Measurements from ENCODE around the gene ZNF48.

ZNF48 gene

DNA sequence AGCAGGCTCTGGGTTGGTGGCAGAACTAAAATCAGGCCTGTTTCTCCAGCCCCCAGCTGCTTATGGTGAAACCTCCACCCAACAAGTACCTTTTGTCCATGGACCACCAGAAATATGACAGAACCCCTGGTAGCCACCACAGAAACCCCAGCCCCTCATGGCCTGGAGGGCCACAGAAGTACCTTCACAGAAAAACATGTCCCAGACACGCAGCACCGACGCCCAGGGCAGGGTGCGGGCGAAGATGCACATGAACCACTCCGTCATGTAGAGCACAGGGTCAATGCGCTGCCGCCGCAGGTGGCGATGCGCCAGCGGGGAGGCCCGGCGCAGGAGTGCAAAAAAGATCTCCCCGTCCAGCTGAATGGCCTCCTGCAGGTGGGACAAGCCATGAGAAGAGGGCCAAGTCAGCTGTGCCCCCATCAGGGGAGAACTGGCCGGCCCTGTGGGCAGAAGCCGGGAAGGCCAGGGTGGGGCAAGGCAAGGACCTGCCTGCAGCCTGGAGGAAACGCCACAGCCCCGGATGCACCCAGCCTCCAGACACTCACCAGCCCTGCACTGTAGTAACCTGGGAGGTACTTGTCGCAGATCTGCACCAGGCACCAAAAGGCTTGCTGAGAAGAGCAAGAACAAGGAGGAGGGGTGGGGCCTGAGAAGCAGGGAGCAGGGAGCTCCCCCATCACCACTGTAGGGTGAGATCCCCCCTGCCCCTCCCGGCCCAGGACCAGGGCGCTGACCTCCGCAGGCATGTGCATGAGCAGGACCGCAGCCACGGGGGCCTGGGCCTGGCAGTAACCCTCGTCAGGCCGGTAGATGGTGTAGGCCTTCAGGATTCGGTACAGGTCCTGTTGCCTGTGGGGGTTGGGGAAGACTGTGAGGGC, 36.0 kb upstream of the ZNF48 start:
- DNase-seq (ENCODE audit: low read depth), result no peak

GRCh38 chr16:30359871-30360170, 35.4 kb upstream of the ZNF48 start:
- no peak for DNase-seq (ENCODE audit: low read depth)

GRCh38 chr16:30361180-30361579, 34.0 kb upstream of the ZNF48 start:
- DNase-seq (ENCODE audit: low read depth), result no peak

GRCh38 chr16:30365200-30365599, 30.0 kb upstream of the ZNF48 start:
- no peak for DNase-seq (ENCODE audit: low read depth)

GRCh38 chr16:30366511-30366910, 28.7 kb upstream of the ZNF48 start:
- DNase-seq (ENCODE audit: low read depth), result no peak

DNA sequence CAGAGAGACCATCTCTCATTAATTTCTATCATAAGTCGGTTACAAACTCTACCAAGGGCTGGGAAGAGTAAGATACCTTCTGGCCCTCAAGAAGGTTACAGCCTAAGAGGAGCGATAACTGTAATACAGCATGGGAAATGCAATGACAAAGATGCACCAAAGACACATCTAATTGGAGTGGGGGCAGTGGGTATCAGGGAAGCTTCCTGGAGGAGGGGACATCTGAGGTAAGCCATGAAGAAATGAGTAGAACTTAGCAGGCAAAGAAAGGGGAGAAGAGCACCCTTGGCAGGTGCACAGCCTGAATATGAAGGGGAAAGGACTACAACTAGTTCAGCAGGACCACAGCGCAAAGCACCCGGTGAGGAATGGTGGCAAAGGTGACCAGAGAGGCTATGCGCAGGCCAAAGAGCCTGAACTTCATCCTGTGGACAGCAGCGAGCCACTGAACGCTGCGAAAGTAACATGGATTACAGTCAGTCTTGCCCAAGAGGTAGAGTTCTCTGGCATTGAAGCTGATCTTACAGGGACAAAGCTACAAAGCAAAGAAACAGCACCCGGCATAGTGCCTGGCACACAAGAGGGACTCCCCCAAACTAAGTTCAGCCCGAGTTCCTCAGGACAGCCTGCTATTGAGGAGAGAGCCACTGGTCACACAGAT, 27.7 kb upstream of the ZNF48 start:
- no peak for DNase-seq (ENCODE audit: low read depth)

- no peak for DNase-seq (ENCODE audit: low read depth)
Observed at GRCh38 chr16:30368122-30368791, 27.0 kb upstream of the ZNF48 start.

- DNase-seq (ENCODE audit: low read depth), result no peak
Observed at GRCh38 chr16:30368792-30369090, 26.5 kb upstream of the ZNF48 start.

DNA sequence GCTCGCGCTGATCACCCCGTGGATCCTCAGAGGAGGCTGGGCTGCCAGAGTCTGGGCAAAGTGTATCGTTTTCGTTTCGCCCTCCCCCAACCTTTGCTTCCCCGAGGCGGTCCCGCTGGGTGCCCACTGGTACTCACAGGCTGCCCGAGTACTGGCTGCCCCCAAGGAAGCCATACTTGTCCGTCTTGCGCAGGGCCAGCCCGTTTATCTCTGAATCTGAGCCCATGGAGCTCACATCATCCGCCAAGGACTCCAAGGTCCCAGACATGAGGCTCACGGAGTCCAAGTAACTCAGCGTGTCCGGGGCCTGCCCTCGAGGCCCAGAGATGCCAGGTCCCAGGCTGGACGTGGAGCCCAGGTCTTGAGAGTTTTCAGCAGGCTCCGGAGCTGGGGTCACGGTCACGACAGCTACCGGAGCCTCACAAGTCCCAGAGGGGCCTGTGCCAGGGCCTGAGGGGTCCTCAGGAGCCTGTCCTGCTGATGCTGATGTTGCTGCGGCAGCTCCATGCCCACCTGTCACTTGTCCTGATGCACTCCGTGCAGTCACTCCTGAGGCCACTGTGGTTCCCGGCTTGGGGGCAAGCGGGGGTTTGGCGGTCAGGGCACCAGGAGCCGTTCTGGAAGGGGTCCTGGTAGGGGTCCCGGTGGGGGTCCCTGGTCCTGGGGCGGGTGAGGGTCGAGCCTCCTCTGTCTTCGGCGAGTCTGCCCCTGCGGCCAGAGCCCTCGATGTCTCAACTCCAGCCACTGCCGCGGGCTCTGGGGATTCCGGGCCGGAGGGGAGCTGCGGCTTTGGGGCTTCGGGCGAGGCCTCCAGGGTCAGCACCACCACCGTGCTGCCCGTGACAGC, 25.9 kb upstream of the ZNF48 start:
- DNase-seq (ENCODE audit: low read depth), result no peak

DNA sequence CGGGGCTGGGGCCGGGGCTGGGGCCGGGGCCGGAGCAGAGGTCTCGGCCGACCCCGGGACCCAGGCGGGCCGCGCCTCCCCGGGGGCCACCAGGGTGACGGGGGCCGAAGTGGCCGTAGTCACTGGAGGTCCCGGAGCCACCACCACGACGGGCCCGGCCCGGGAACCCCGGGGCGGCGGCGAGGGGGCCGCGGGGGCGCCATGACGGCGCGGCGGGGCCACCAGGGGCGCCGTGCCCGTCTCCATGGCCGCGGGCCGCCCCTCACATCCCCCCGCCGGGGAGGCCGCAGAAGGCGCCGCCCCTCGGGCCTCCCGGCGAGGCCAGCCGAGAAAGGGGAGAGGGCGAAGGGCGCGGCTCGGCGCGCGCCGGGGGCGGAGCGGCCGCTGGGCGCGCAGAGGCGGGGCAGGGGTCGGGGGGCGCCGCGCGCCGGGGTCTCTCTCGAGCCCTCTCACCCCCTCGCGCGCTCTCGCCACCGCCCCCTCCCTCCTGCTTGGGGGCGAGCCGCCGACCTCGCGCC, 25.2 kb upstream of the ZNF48 start:
- no peak for DNase-seq (ENCODE audit: low read depth)

DNA sequence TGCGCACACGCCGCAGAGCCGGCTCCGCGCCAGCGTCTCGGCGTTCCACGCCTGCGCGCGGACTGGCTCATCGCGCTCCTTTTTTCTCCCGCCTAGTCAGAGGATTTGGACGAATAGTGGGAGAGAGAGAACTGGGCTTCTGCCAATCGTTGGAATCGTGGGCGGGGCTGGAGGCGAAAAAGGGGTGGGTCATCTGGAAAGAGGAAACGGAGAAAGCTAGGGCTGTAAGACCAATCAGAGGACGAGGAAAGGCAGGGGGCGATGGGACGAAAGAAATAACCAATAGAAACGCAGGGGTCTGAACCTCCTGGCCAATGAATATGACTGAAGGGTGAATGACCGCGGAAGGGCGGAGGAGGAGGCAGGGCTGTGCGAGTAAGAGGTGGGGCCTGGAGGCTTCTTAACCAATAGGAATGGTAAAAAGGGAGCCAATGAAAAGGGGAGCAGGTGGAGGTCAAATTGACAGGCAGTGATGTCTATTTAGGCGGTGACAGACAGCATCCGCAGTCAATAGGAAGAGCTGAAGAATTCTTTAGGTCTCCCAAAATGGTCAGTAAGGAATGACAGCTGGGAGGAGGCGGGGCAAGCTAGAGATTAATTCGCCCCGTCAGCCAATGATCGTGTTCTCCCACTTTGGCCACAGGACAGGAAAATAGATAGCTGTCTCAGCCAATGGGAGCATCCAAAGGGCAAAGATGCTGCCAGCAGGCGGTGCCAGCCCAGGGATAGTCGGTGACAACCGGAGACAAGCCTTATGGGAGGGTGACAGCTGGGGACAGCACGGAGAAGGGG, 24.6 kb upstream of the ZNF48 start, which contains the start of gene TBC1D10B:
Gene TBC1D10B (minus strand): TSS at position 39 of the 792 bp plus-strand sequence. CDS start 311 bp downstream, outside the sequence.
- DNase-seq (ENCODE audit: low read depth), result peak; percentile 95

DNA sequence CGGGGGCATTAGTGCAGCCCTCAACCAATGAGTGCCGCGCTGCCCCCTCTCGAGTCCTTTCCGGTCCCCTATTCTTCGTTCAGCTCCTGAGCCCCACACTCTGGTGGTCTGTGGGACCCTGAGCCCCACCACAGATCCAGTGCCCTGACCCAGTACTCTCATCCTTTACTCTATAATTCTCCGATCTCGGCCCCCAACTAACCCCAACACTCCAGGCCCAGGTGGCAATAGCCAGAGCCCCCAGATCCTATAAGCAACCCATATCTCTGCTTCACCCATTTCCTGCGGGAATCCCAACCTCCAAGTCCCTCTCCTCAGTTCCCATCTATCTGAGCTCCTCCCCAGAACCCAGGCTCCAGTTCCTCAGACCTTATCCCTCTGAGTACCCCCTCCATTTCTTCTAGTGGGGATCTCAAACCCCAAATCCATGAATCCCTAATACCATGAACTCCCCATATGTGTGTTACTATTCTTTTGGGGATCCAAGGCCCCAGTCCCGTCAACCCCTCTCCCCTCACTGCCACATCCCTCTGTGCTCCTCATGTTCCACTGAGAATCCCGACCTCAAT, 23.9 kb upstream of the ZNF48 start:
- no peak for DNase-seq (ENCODE audit: low read depth)

DNA sequence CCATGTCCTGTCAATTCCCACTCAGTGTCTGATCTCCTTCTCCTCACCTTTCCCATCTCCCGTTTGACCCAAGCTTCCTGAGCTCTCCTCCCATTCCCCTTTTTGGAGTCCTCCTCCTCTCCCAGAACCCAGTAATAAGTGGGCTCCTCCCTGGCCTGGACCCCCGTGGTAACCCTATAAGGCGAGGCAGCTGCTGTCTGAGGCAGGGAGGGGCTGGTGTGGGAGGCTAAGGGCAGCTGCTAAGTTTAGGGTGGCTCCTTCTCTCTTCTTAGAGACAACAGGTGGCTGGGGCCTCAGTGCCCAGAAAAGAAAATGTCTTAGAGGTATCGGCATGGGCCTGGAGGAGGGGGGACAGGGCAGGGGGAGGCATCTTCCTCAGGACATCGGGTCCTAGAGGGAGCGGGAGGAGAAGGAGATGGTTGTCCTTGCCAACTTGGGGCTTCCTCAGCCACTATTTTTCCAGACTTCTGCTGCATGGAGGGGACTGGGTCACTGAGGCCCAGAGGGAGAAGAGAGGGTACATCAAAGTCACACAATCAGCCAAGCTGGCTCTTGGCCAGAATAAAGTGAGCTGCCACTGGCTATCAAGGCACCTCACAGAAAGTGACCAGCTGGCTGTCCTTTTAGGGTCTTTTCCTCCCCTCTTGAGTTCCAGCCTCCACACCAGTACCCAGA, 23.0 kb upstream of the ZNF48 start:
- no peak for DNase-seq (ENCODE audit: low read depth)

GRCh38 chr16:30372725-30373124, 22.5 kb upstream of the ZNF48 start:
- DNase-seq (ENCODE audit: low read depth), result no peak

DNA sequence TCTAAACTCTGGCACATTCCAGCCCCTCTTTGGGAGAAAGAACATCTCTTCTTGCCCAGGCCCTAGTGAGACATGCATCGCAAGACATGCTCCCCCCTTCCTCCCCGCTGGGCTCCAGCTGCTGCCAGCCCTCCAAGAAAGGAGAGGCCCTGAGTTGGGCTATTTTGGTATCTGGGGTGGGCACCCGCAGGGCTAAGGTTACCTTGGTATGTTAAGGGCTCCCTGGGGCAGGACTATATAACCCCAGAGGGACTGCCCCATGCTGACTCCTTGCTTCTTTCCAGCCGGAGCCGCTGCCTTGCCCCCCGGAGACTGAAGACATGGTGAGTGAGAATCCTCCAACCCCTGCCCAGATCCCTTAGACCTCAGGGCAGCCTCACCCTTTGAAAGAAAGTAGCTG, 20.7 kb upstream of the ZNF48 start, which contains the start of gene MYL11:
Gene MYL11 (plus strand): TSS at position 265 of the 400 bp plus-strand sequence. CDS start 56 bp downstream, at position 321.
- no peak for DNase-seq (ENCODE audit: low read depth)

DNA sequence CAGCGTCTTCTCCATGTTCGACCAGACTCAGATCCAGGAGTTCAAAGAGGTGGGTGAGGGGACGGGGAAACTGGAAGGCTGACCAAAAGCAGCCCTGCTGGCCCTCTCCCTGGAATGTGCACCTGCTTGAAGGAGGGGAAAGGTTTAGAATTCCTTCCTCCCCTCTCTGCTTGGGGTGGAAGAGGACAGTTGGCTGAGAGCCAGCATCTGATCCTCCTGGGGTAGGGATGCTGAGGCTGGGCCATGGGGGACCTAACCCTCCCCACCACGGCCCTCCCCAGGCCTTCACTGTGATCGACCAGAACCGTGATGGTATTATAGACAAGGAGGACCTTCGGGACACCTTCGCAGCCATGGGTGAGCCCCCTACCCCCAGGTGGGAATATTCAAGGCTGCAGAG, 19.4 kb upstream of the ZNF48 start:
- DNase-seq (ENCODE audit: low read depth), result no peak

- DNase-seq (ENCODE audit: low read depth), result no peak
Observed at GRCh38 chr16:30376461-30376902, 18.7 kb upstream of the ZNF48 start.

DNA sequence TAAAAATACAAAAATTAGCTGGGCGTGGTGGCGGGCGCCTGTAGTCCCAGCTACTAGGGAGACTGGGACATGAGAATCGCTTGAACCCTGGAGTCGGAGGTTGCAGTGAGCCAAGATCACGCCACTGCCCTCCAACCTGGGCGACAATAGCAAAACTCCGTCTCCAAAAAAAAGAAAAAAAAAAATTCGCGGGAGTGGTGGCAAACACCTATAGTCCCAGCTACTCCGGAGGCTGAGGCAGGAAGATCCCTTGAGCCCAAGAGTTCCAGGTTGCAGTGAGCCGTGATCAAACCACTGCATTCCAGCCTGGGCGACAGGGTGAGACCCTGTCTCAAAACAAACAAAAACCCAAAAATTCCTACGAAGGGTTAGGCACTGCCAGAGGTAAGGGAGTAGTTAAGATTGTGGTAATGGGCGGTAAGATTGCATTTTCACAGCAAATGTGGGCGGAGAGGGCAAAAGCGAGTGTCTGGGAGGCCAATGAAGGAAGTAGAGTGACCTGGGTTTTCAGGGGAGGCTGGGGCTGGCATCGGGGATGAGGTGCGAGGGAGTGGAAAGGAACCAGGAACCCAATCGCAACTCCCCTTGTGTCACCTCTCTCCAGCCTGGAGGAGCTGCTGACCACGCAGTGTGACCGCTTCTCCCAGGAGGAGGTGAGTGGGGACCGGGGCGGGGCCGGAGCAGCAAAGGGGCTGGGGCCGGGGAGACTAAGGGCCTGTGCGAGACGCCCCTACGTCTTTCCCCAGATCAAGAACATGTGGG, 18.0 kb upstream of the ZNF48 start:
- no peak for DNase-seq (ENCODE audit: low read depth)

DNA sequence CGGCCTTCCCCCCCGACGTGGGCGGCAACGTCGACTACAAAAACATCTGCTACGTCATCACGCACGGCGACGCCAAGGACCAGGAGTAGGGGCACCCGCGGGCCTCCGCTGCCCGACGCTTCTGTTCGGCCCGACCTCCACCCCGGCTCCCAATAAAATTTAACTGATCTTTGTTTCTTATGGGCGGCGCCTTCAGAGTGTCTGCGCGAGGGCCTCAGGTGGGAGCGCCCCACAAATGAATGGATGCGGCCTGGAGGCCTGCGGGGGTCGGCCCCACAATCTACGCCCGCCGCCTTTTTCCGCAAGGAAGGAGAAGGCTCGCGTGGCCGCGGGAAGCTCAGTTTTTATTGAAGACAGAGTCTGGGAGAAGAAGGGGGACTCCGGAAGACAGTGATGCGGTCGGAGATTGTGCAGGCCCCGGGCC, 17.4 kb upstream of the ZNF48 start:
- peak; percentile 74 for DNase-seq (ENCODE audit: low read depth)

Data from stimulated activated CD8-positive, alpha-beta memory T cell treated with anti-CD3 and anti-CD28 coated beads, Interleukin-4, amount 100 ng/mL, for 24 hours (primary cell).